ENCODE measurements around the gene PREX1. TPM values are rescaled to one million over a fixed set of nuclear protein-coding genes. Genes with fewer than 3 reads are reported as not detected.

PREX1 gene
- total and polyA plus RNA-seq, 4 donors = 29.5 to 121 (median 69.3) TPM

DNA sequence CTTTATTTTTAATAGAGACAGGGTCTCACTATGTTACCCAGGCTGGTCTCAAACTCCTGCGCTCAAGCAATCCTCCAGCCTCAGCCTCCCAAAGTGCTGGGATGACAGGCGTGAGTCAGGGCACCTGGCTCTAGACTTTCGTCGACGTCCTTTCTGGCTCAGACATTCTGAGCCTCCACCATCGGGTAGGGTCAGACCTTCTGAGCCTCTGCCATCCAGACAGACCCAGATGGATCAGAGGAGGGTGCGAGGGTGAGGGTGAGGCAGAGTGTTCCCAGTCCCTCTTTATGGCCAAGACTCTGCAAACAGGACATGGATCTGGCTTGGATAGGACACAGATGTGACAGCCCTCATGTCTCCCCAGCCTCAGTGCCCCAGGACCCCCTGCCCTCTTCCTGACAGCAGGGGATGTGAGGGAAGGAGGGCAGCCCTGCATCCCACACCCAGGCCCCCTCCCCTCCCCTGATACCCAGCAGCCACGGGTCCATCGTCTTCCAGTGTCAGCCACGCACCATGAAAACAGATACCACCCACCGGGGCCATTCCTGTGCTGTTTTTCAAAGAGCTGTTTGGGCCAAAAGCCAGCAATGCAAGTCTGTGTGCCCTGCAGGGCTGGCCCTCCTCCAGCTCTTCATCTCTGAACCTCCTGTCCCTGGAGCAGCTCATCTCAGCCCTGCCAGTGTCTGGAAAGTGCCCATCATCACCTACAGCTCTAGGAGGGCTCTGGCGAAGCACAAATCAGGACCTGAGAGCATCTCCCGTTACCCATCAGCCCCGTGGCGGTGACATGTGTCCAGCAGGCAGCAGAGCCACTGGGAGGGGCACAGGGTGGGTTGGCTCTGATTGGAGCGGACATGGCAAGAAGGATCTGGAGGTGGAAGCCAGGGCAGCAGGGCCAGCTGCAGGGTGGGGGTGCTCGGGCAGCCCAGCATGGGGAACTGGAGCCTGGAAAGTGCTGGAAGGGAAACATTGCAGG lies 208.4 kb downstream of the PREX1 start:
- 76 to 81% methylated on average over 17 of the region's 17 CpGs for WGBS, 2 donors
- no peak for DNase-seq

DNA sequence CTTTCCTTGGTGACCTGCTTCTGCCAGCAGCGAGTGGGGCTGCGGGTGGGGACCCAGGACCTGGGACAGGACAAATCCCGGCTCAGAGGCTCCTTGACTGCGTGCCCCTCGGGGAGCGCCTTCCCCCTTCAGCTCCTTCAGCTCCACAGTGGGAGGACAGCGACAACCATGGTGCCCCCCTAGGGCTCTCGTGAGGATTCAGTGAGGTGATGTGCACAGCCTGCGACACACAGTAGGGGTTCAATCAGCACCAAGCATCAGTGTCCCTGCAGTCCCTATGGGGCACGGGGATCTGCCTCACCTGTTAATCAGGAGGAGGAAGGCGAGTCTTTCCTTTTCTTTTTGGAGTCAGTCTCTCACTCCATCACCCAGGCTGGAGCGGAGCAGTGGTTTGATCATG lies 209.2 kb downstream of the PREX1 start:
- ATAC-seq (ENCODE audit: insufficient read depth, low FRiP score) (no peak), DNase-seq (no peak)
- no peak overlapping the region for H3K27ac ChIP-seq (ENCODE audit: low read depth in 1 of 2, low read length in 1 of 2)
- H3K4me1 ChIP-seq (ENCODE audit: control insufficient read depth in 5 of 5, insufficient read depth in 5 of 5, low read length in 5 of 5) = peaks cover 0 to 5% (median 0%) of the 10 kb centered on the region in 5 donors
- WGBS, 2 donors = 78 to 92% methylated on average over 12 of the region's 12 CpGs
- TF ChIP-seq, protein P1, sequence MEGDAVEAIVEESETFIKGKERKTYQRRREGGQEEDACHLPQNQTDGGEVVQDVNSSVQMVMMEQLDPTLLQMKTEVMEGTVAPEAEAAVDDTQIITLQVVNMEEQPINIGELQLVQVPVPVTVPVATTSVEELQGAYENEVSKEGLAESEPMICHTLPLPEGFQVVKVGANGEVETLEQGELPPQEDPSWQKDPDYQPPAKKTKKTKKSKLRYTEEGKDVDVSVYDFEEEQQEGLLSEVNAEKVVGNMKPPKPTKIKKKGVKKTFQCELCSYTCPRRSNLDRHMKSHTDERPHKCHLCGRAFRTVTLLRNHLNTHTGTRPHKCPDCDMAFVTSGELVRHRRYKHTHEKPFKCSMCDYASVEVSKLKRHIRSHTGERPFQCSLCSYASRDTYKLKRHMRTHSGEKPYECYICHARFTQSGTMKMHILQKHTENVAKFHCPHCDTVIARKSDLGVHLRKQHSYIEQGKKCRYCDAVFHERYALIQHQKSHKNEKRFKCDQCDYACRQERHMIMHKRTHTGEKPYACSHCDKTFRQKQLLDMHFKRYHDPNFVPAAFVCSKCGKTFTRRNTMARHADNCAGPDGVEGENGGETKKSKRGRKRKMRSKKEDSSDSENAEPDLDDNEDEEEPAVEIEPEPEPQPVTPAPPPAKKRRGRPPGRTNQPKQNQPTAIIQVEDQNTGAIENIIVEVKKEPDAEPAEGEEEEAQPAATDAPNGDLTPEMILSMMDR (IDR thresholded peaks at IDR 0.05; ENCODE audit: control extremely low read depth, extremely low read depth) = no peak
- H3K4me3 ChIP-seq = no peak overlapping the region
- H3K36me3 ChIP-seq (ENCODE audit: control insufficient read depth in 4 of 4, insufficient read depth in 4 of 4, low read length in 4 of 4) = peaks cover 0 to 3% (median 0%) of the 10 kb centered on the region in 4 donors
- H3K27me3 ChIP-seq (ENCODE audit: control insufficient read depth in 3 of 3, insufficient read depth in 3 of 3, low read length in 2 of 3) = no peaks in the 10 kb centered on the region
- H3K9ac ChIP-seq (ENCODE audit: insufficient read depth in 1 of 2, low read length in 2 of 2) = no peak overlapping the region
- no peaks in the 10 kb centered on the region for H3K9me3 ChIP-seq (ENCODE audit: control insufficient read depth in 4 of 4, insufficient read depth in 3 of 4, low read length in 3 of 4)

More for the DNA sequence above, 208.4 kb downstream of the PREX1 start:
- Histone ChIP-seq H3K4me3 (no peak overlapping the region), H3K36me3 (ENCODE audit: control insufficient read depth in 4 of 4, insufficient read depth in 4 of 4, low read length in 4 of 4) (peaks cover 0 to 7% (median 0%) of the 10 kb centered on the region in 4 donors), H3K27ac (ENCODE audit: low read depth in 1 of 2, low read length in 1 of 2) (no peak overlapping the region), H3K9ac (ENCODE audit: insufficient read depth in 1 of 2, low read length in 2 of 2) (no peak overlapping the region), H3K4me1 (ENCODE audit: control insufficient read depth in 5 of 5, insufficient read depth in 5 of 5, low read length in 5 of 5) (peaks cover 0 to 5% (median 0%) of the 10 kb centered on the region in 5 donors), H3K27me3 (ENCODE audit: control insufficient read depth in 3 of 3, insufficient read depth in 3 of 3, low read length in 2 of 3) (no peaks in the 10 kb centered on the region), H3K9me3 (ENCODE audit: control insufficient read depth in 4 of 4, insufficient read depth in 3 of 4, low read length in 3 of 4) (no peaks in the 10 kb centered on the region)
- TF ChIP-seq, protein P1 (IDR thresholded peaks at IDR 0.05; ENCODE audit: control extremely low read depth, extremely low read depth) = no peak
- ATAC-seq (ENCODE audit: insufficient read depth, low FRiP score) = no peak

DNA sequence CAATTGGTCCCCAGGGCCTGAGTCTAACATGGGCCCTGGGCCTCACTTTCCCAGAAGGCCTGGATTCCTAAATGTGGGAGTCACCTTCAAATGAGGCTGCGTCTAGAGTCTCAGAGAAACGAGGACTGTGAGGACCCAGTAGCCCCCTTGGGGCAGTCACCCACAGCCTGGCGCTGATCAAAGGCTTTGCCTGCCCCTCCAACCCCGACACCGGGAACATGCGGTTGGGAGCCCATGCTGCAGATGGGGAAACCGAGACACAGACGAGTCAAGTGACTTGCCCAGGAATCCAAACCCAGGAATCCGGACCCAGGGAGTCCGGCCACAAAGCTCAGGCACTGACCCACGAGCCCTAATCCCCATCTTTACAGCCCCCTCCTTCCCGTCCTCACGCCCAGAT lies 209.7 kb downstream of the PREX1 start:
- peaks cover 0 to 5% (median 0%) of the 10 kb centered on the region in 5 donors for H3K4me1 ChIP-seq (ENCODE audit: control insufficient read depth in 5 of 5, insufficient read depth in 5 of 5, low read length in 5 of 5)

More for the DNA sequence above, 209.7 kb downstream of the PREX1 start:
- Histone ChIP-seq H3K27me3 (ENCODE audit: control insufficient read depth in 3 of 3, insufficient read depth in 3 of 3, low read length in 2 of 3) (no peaks in the 10 kb centered on the region), H3K4me3 (no peak overlapping the region), H3K36me3 (ENCODE audit: control insufficient read depth in 4 of 4, insufficient read depth in 4 of 4, low read length in 4 of 4) (no peaks in the 10 kb centered on the region), H3K9me3 (ENCODE audit: control insufficient read depth in 4 of 4, insufficient read depth in 3 of 4, low read length in 3 of 4) (no peaks in the 10 kb centered on the region), H3K9ac (ENCODE audit: insufficient read depth in 1 of 2, low read length in 2 of 2) (no peak overlapping the region), H3K27ac (ENCODE audit: low read depth in 1 of 2, low read length in 1 of 2) (no peak overlapping the region)
- TF ChIP-seq, protein P1 (IDR thresholded peaks at IDR 0.05; ENCODE audit: control extremely low read depth, extremely low read depth) = no peak
- 85 to 91% methylated on average over 13 of the region's 13 CpGs for WGBS, 2 donors
- ATAC-seq (ENCODE audit: insufficient read depth, low FRiP score) (no peak), DNase-seq (no peak)

Measured in lung (tissue), 12 donors.